GM12878 (cell line): ENCODE measurements around the gene PHF21B. TPM values are rescaled to one million over a fixed set of nuclear protein-coding genes. Genes with fewer than 3 reads are reported as not detected.
A peak's percentile ranks its signal among the peaks of the same experiment; 100 is the strongest.

Experiments used
- ATAC-seq: fragments of 200-7000 bp; cut with Tn5 transposase; 3 replicates; pipeline ENCODE4 v1.9.1; 2020; ENCODE audit warnings: mild to moderate bottlenecking, moderate library complexity
- BruUV-seq: library from RNA; stranded (reverse); fragments of 400-500 nt; replicated peaks from 2 replicates; lab custom pipeline; 2021; lab: Mats Ljungman, UMichigan
- CTCF ChIA-PET: fragments of 300-600 bp; sonication (Branson Sonifier 250); formaldehyde crosslinking; extraction: SDS; loops from one replicate; lab custom pipeline; 2021; ENCODE audit warnings: inconsistent platforms; lab: Yijun Ruan, JAX
- POLR2A ChIA-PET: fragments of 350-600 bp; formaldehyde crosslinking; extraction: SDS; loops from one replicate; lab custom pipeline; 2021; ENCODE audit warnings: inconsistent platforms; lab: Charles Lee
- RAD21 ChIA-PET: fragments of 300-600 bp; sonication (Branson Sonifier 250); formaldehyde crosslinking; loops from one replicate; lab custom pipeline; 2023; ENCODE audit warnings: antibody characterized with exemption; ENCODE audit not compliant: unreplicated experiment; lab: Charles Lee
- SMC1A ChIA-PET: fragments of 300-600 bp; sonication (Branson Sonifier 250); formaldehyde crosslinking; loops from one replicate; lab custom pipeline; 2023; ENCODE audit not compliant: unreplicated experiment, uncharacterized antibody; lab: Charles Lee
- DNase-seq: peaks from one replicate; pipeline ENCODE4 v3.0.0-alpha.2; 2011; ENCODE audit warnings: low read depth, low spot score
- FAIRE-seq: peaks from 3 replicates; lab custom pipeline; 2011; peaks lifted over from hg19 to GRCh38; lab: Jason Lieb, UNC
- H2AFZ ChIP-seq: 2 replicates; pipeline ENCODE4 v1.6.0; 2011; ENCODE audit warnings: low read depth, low read length, control low read depth; ENCODE audit not compliant: control insufficient read depth
- H3K27ac ChIP-seq: 2 replicates; pipeline ENCODE4 v1.5.1; 2011; ENCODE audit warnings: control low read depth; ENCODE audit not compliant: control insufficient read depth, insufficient read depth
- H3K27me3 ChIP-seq, 2 experiments: replicated peaks in 1 of 2; 2 replicates each; pipeline versions ENCODE4 v1.6.0 to v1.6.1; 2011; ENCODE audit warnings: low read length in 1 of 2; ENCODE audit not compliant: control insufficient read depth in 2 of 2, insufficient read depth in 2 of 2
- H3K36me3 ChIP-seq, 2 experiments: 2 replicates each; pipeline ENCODE4 v1.5.1; 2011; ENCODE audit warnings: low read length in 1 of 2; ENCODE audit not compliant: control insufficient read depth in 2 of 2, insufficient read depth in 2 of 2
- H3K4me1 ChIP-seq: 2 replicates; pipeline ENCODE4 v1.6.1; 2011; ENCODE audit warnings: mild to moderate bottlenecking, low read length, moderate library complexity, mixed read lengths; ENCODE audit not compliant: control insufficient read depth, insufficient read depth
- H3K4me2 ChIP-seq: 2 replicates; pipeline ENCODE4 v1.6.0; 2011; ENCODE audit warnings: control low read depth; ENCODE audit not compliant: control insufficient read depth, insufficient read depth
- H3K4me3 ChIP-seq: fragments of 200-600 bp; sonication (generic); 2 replicates; pipeline ENCODE4 v1.5.1; 2016
- H3K79me2 ChIP-seq: 2 replicates; pipeline ENCODE4 v1.6.0; 2011; ENCODE audit warnings: low read length; ENCODE audit not compliant: control insufficient read depth, insufficient read depth
- H3K9ac ChIP-seq: 2 replicates; pipeline ENCODE4 v1.8.0; 2011; ENCODE audit warnings: low read length, control low read depth, mixed read lengths; ENCODE audit not compliant: control insufficient read depth, insufficient read depth
- H3K9me3 ChIP-seq: replicated peaks from 3 replicates; pipeline ENCODE4 v1.5.1; 2011; ENCODE audit warnings: mild to moderate bottlenecking, low read length; ENCODE audit not compliant: control insufficient read depth, insufficient read depth
- H4K20me1 ChIP-seq: 2 replicates; pipeline ENCODE4 v1.6.0; 2011; ENCODE audit not compliant: control insufficient read depth, insufficient read depth
- CHD1 ChIP-seq: IDR thresholded peaks from 2 replicates; pipeline ENCODE4 v1.6.1; 2012; ENCODE audit warnings: low read depth, low read length, improper control_type of control experiment
- DPF2 ChIP-seq: fragments of 450-650 bp; IDR thresholded peaks from 2 replicates; pipeline ENCODE4 v1.6.1; 2017; ENCODE audit warnings: mild to moderate bottlenecking
- ESRRA ChIP-seq: IDR thresholded peaks from 2 replicates; pipeline ENCODE4 v1.6.1; 2012; ENCODE audit warnings: mild to moderate bottlenecking, low read length, improper control_type of control experiment
- KLF5 ChIP-seq: fragments of 450-650 bp; IDR thresholded peaks from 2 replicates; pipeline ENCODE4 v1.6.1; 2014; ENCODE audit warnings: mild to moderate bottlenecking; ENCODE audit not compliant: partially characterized antibody
- MLLT1 ChIP-seq: fragments of 450-650 bp; IDR thresholded peaks from 2 replicates; pipeline ENCODE4 v1.6.1; 2016; ENCODE audit warnings: mild to moderate bottlenecking
- MYC ChIP-seq: IDR thresholded peaks from 2 replicates; pipeline ENCODE4 v1.6.1; 2011; ENCODE audit warnings: mild to moderate bottlenecking, low read length, moderate library complexity, inconsistent platforms; ENCODE audit not compliant: insufficient read depth, insufficient replicate concordance, insufficient read length, severe bottlenecking
- PAX5 ChIP-seq: IDR thresholded peaks from 2 replicates; pipeline ENCODE4 v1.6.1; 2011; ENCODE audit warnings: low read depth, low read length, borderline replicate concordance
- PML ChIP-seq: IDR thresholded peaks from 2 replicates; pipeline ENCODE4 v1.6.1; 2012; ENCODE audit warnings: low read length, inconsistent platforms
- POLR2AphosphoS5 ChIP-seq: IDR thresholded peaks from 2 replicates; pipeline ENCODE4 v1.6.1; 2011; ENCODE audit warnings: mild to moderate bottlenecking, low read length, inconsistent platforms
- RELA ChIP-seq: fragments of 450-650 bp; IDR thresholded peaks from 2 replicates; pipeline ENCODE4 v1.8.0; 2014; ENCODE audit warnings: borderline replicate concordance; ENCODE audit not compliant: partially characterized antibody
- SMARCA5 ChIP-seq: fragments of 450-650 bp; IDR thresholded peaks from 2 replicates; pipeline ENCODE4 v1.6.1; 2017; ENCODE audit warnings: mild to moderate bottlenecking
- SMC3 ChIP-seq: IDR thresholded peaks from 2 replicates; pipeline ENCODE4 v1.6.1; 2011; ENCODE audit warnings: low read length, improper control_type of control experiment, borderline replicate concordance
- SREBF1 ChIP-seq: IDR thresholded peaks from 2 replicates; pipeline ENCODE4 v1.6.1; 2012; ENCODE audit warnings: mild to moderate bottlenecking, low read length
- STAT1 ChIP-seq: fragments of 450-650 bp; conservative IDR thresholded peaks from 2 replicates; pipeline ENCODE4 v1.6.1; 2014; ENCODE audit warnings: antibody characterized with exemption, mild to moderate bottlenecking
- SUPT20H ChIP-seq: IDR thresholded peaks from 2 replicates; pipeline ENCODE4 v1.6.1; 2011; ENCODE audit warnings: low read depth, mild to moderate bottlenecking, low read length, moderate library complexity, borderline replicate concordance; ENCODE audit not compliant: control insufficient read depth
- TCF3 ChIP-seq: IDR thresholded peaks from 2 replicates; pipeline ENCODE4 v1.6.1; 2012; ENCODE audit warnings: low read depth, mild to moderate bottlenecking, low read length, borderline replicate concordance; ENCODE audit not compliant: insufficient read depth
- ZNF207 ChIP-seq: fragments of 450-650 bp; IDR thresholded peaks from 2 replicates; pipeline ENCODE4 v1.6.1; 2014; ENCODE audit warnings: antibody characterized with exemption, mild to moderate bottlenecking, borderline replicate concordance
- ZNF274 ChIP-seq: IDR thresholded peaks from one replicate; pipeline ENCODE4 v1.8.0; 2011; ENCODE audit not compliant: insufficient read length, insufficient read depth
- ZNF384 ChIP-seq: IDR thresholded peaks from 2 replicates; pipeline ENCODE4 v1.6.1; 2012; ENCODE audit warnings: low read depth, mild to moderate bottlenecking, low read length, improper control_type of control experiment, borderline replicate concordance
- ZNF622 ChIP-seq: fragments of 450-650 bp; IDR thresholded peaks from 2 replicates; pipeline ENCODE4 v1.6.1; 2017; ENCODE audit warnings: mild to moderate bottlenecking, inconsistent platforms
- WGBS: methylation state at CpG from one replicate; pipeline ENCODE4 v1.1.6; 2016; ENCODE audit warnings: low lambda C conversion rate; ENCODE audit not compliant: insufficient replicate concordance, insufficient coverage; ENCODE audit errors: missing lambda C conversion rate; 5-methylcytosine and 5-hydroxymethylcytosine counted together
- in situ Hi-C: fragments of 300-500 bp; cut with MboI; formaldehyde crosslinking; loops from 9 replicates; pipeline ENCODE4 v1.14.3; 2018; ENCODE audit warnings: mixed read lengths
- intact Hi-C: fragments of 100-400 bp; cut with micrococcal nuclease; formaldehyde crosslinking; loops from one replicate; pipeline ENCODE4 v1.14.2; 2022; ENCODE audit not compliant: unreplicated experiment
- polyA plus RNA-seq, 11 experiments: library from polyadenylated mRNA; depleted of rRNA in 4 of 11; unstranded in 6 of 11; stranded (reverse) in 5 of 11; fragments of >200 nt; fragmentation: Nextera tagmentation in 4 of 11; fragmentation: Illumina TruSeq in 1 of 11; extraction: Ambion mirVana in 4 of 11; extraction: Trizol in 1 of 11; gene quantifications; 1 replicate in 1 of 11; 2 replicates in 10 of 11; pipeline versions ENCODE4 v1.2.1 to v1.2.3, GENCODE V29; 2011 to 2016; ENCODE audit warnings: inconsistent platforms in 2 of 11, missing spikeins in 2 of 11, low read depth in 1 of 11
- total RNA-seq, 4 experiments: library from RNA; depleted of rRNA in 3 of 4; stranded (reverse); fragments of >200 nt in 3 of 4; fragmentation: Illumina TruSeq in 1 of 4; extraction: Trizol in 1 of 4; gene quantifications; 2 replicates each; pipeline versions ENCODE4 v1.2.1 to v1.2.3, GENCODE V29; 2013 to 2021
- TF ChIP-seq, protein P1 (sequence below): IDR thresholded peaks from 2 replicates; pipeline ENCODE4 v1.6.1; 2011; ENCODE audit warnings: mild to moderate bottlenecking, low read depth, low read length, moderate library complexity; ENCODE audit not compliant: insufficient replicate concordance

The PHF21B gene
- total and polyA plus RNA-seq, 10 of the 15 experiments (the other 5 are each of a cell fraction or from before 2014, with no cell fraction given), result 0.03 to 0.35 TPM; not detected in 8

DNA sequence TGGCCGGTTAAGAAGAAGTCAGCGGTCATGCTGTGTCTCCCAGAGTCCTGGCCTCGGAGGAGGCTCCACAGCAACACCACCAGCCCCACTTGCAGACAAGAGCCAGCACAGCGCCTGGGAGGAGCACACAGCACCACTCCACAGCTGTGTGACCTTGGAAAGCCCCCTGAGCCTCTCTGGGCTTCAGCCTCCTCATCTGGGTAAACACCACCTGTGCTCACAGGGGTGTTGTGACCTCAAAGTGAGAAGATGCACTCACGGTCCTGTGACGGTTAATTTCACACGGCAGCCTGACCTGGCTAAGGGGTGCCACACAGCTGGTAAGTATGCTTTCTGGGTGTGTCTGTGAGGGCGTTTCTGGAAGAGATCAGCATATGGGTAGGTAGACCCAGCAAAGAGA lies 54.7 kb downstream of the PHF21B start:
- ATAC-seq, result peak; percentile 84
- no peaks in the 10 kb centered on the region for H4K20me1 ChIP-seq
- TF ChIP-seq SMARCA5 (peak; percentile 78; the same call in 1 of the 2 replicates), SUPT20H (no peak), ZNF207 (no peak), TCF3 (peak; percentile 91), MLLT1 (no peak), ZNF274 (no peak), CHD1 (no peak), SMC3 (no peak), ESRRA (no peak), POLR2AphosphoS5 (no peak), MYC (no peak), ZNF622 (no peak), SREBF1 (no peak), STAT1 (no peak), PML (no peak), PAX5 (peak; percentile 72; the same call in 1 of the 2 replicates), KLF5 (no peak), RELA (peak; percentile 88), DPF2 (0 out of 2 replicates have a peak, but pooled peaks have one; percentile 38), ZNF384 (no peak)
- TF ChIP-seq, protein P1, sequence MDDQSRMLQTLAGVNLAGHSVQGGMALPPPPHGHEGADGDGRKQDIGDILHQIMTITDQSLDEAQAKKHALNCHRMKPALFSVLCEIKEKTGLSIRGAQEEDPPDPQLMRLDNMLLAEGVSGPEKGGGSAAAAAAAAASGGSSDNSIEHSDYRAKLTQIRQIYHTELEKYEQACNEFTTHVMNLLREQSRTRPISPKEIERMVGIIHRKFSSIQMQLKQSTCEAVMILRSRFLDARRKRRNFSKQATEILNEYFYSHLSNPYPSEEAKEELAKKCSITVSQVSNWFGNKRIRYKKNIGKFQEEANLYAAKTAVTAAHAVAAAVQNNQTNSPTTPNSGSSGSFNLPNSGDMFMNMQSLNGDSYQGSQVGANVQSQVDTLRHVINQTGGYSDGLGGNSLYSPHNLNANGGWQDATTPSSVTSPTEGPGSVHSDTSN, result no peak

More for the DNA sequence above, 54.7 kb downstream of the PHF21B start:
- ChIA-PET RAD21 (interaction anchor here (1.1 kb wide), 1 partner anchor 17 kb away, joined by 3 read pairs; no protein-coding TSS in a partner anchor), POLR2A (no interaction called here), SMC1A (interaction anchor here (1.3 kb wide), 1 partner anchor 14 kb away, joined by 6 read pairs; no protein-coding TSS in a partner anchor), CTCF (interaction anchor here (0.7 kb wide), 1 partner anchor 13 kb away, joined by 3 read pairs; no protein-coding TSS in a partner anchor)
- peak overlapping the region; percentile 36 for H3K4me2 ChIP-seq
- no peaks in the 10 kb centered on the region for H3K36me3 ChIP-seq
- BruUV-seq, result no TSS peak
- peaks cover 37% of the 10 kb centered on the region for H3K4me1 ChIP-seq
- intact Hi-C loops (loop anchor here (10.0 kb wide), 1 partner anchor 130 kb away; no protein-coding TSS in a partner anchor), in situ Hi-C loops (no loop called here)
- no peak overlapping the region for H3K4me3 ChIP-seq
- no peaks in the 10 kb centered on the region for H3K79me2 ChIP-seq
- H3K9me3 ChIP-seq, result no peaks in the 10 kb centered on the region; the same call in 2 of the 3 replicates
- peak overlapping the region; percentile 83 for H3K27ac ChIP-seq
- H2AFZ ChIP-seq, result no peak overlapping the region
- under 1% methylated on average over 8 of the region's 8 CpGs for WGBS
- DNase-seq (peak; percentile 51), FAIRE-seq (peak; percentile 65)
- no peaks in the 10 kb centered on the region for H3K27me3 ChIP-seq
- H3K9ac ChIP-seq, result no peak overlapping the region
